ENCODE measurements around the gene LBH. TPM values are rescaled to one million over a fixed set of nuclear protein-coding genes. Genes with fewer than 3 reads are reported as not detected.

LBH gene
- total RNA-seq (215 TPM), polyA plus RNA-seq (100 to 1,000 TPM; 225 to 299 (median 250) TPM)

- Histone ChIP-seq H3K4me1 (ENCODE audit: control insufficient read depth, insufficient read depth, low read length, poor library complexity, severe bottlenecking) (peaks cover 64% of the 10 kb centered on the region), H3K27me3 (ENCODE audit: control insufficient read depth, insufficient read depth, low read length) (no peaks in the 10 kb centered on the region), H3K27ac (ENCODE audit: insufficient read depth, low read length, poor library complexity, severe bottlenecking) (peak within 1 kb of the TSS; percentile 96), H3K9me3 (ENCODE audit: control insufficient read depth in 2 of 2, low read length in 2 of 2) (no peaks in the 10 kb centered on the region), H3K36me3 (ENCODE audit: control insufficient read depth, insufficient read depth, low read length) (peaks cover 17% of the 10 kb centered on the region), H3K4me3 (ENCODE audit: low read depth, low read length) (peak within 1 kb of the TSS; percentile 96)
- Mint-ChIP-seq H3K4me1 (peaks cover 3 to 61% (median 40%) of the 10 kb centered on the region in 4 donors), H3K36me3 (peaks cover 20% of the 10 kb centered on the region), H3K27me3 (peaks cover 4% of the 10 kb centered on the region), H3K4me3 (peak within 1 kb of the TSS; percentile 90 to 99 (median 95)), H3K9me3 (no peaks in the 10 kb centered on the region), H3K27ac (peak within 1 kb of the TSS; percentile 93 to 98 (median 94))
- DNase-seq, result peak; percentile 86 to 88 (median 87)
- peak; percentile 59 for ATAC-seq (ENCODE audit: low read depth in 2 of 2)
Measured at GRCh38 chr2:30231212-30231995, at the start of gene LBH. LBH (plus strand) TSS chr2:30231534; CDS start chr2:30231739, 205 bp downstream.

- H3K4me3 ChIP-seq (ENCODE audit: low read depth, low read length), result no peak overlapping the region
- no peak overlapping the region for H3K27ac ChIP-seq (ENCODE audit: insufficient read depth, low read length, poor library complexity, severe bottlenecking)
- no peaks in the 10 kb centered on the region for H3K9me3 ChIP-seq (ENCODE audit: control insufficient read depth in 2 of 2, low read length in 2 of 2)
- Mint-ChIP-seq H3K4me3 (no peak overlapping the region), H3K9me3 (peaks cover 0 to 3% (median 0%) of the 10 kb centered on the region in 7 donors), H3K36me3 (no peaks in the 10 kb centered on the region), H3K4me1 (peaks cover 0 to 10% (median 2%) of the 10 kb centered on the region in 4 donors), H3K27ac (no peak overlapping the region), H3K27me3 (peaks cover 4% of the 10 kb centered on the region)
- DNase-seq (no peak), ATAC-seq (ENCODE audit: low read depth in 2 of 2) (no peak)
- H3K27me3 ChIP-seq (ENCODE audit: control insufficient read depth, insufficient read depth, low read length), result no peaks in the 10 kb centered on the region
- H3K4me1 ChIP-seq (ENCODE audit: control insufficient read depth, insufficient read depth, low read length, poor library complexity, severe bottlenecking), result no peaks in the 10 kb centered on the region
- no peaks in the 10 kb centered on the region for H3K36me3 ChIP-seq (ENCODE audit: control insufficient read depth, insufficient read depth, low read length)
Measured at GRCh38 chr2:30184035-30184434, 47.3 kb upstream of the LBH start.

GRCh38 chr2:30185178-30185577, 46.2 kb upstream of the LBH start:
- no peak for DNase-seq
- Histone ChIP-seq H3K9me3 (ENCODE audit: control insufficient read depth in 2 of 2, low read length in 2 of 2) (no peaks in the 10 kb centered on the region), H3K4me3 (ENCODE audit: low read depth, low read length) (no peak overlapping the region), H3K4me1 (ENCODE audit: control insufficient read depth, insufficient read depth, low read length, poor library complexity, severe bottlenecking) (no peaks in the 10 kb centered on the region), H3K36me3 (ENCODE audit: control insufficient read depth, insufficient read depth, low read length) (no peaks in the 10 kb centered on the region), H3K27me3 (ENCODE audit: control insufficient read depth, insufficient read depth, low read length) (no peaks in the 10 kb centered on the region), H3K27ac (ENCODE audit: insufficient read depth, low read length, poor library complexity, severe bottlenecking) (no peak overlapping the region)
- peaks cover 4% of the 10 kb centered on the region for H3K27me3 Mint-ChIP-seq
- peaks cover 0 to 10% (median 2%) of the 10 kb centered on the region in 4 donors for H3K4me1 Mint-ChIP-seq
- peaks cover 0 to 2% (median 0%) of the 10 kb centered on the region in 7 donors for H3K9me3 Mint-ChIP-seq
- no peaks in the 10 kb centered on the region for H3K36me3 Mint-ChIP-seq
- no peak overlapping the region for H3K27ac Mint-ChIP-seq
- no peak for ATAC-seq (ENCODE audit: low read depth in 2 of 2)
- H3K4me3 Mint-ChIP-seq, result no peak overlapping the region

GRCh38 chr2:30188292-30188691, 43.0 kb upstream of the LBH start:
- H3K27me3 Mint-ChIP-seq, result no peaks in the 10 kb centered on the region
- H3K36me3 ChIP-seq (ENCODE audit: control insufficient read depth, insufficient read depth, low read length), result no peaks in the 10 kb centered on the region
- H3K27me3 ChIP-seq (ENCODE audit: control insufficient read depth, insufficient read depth, low read length), result no peaks in the 10 kb centered on the region
- H3K27ac Mint-ChIP-seq, result peak overlapping the region in 2 of 3 donors; percentile 32 to 39
- no peaks in the 10 kb centered on the region for H3K9me3 ChIP-seq (ENCODE audit: control insufficient read depth in 2 of 2, low read length in 2 of 2)
- H3K4me3 ChIP-seq (ENCODE audit: low read depth, low read length), result no peak overlapping the region
- H3K4me1 Mint-ChIP-seq, result peaks cover 0 to 10% (median 2%) of the 10 kb centered on the region in 4 donors
- no peaks in the 10 kb centered on the region for H3K4me1 ChIP-seq (ENCODE audit: control insufficient read depth, insufficient read depth, low read length, poor library complexity, severe bottlenecking)
- no peak overlapping the region for H3K27ac ChIP-seq (ENCODE audit: insufficient read depth, low read length, poor library complexity, severe bottlenecking)
- H3K4me3 Mint-ChIP-seq, result peak overlapping the region in 1 of 4 donors; percentile 54
- ATAC-seq (ENCODE audit: low read depth in 2 of 2) (peak in 1 of 2 donors; percentile 39), DNase-seq (peak in 1 of 3 donors; percentile 76)
- no peaks in the 10 kb centered on the region for H3K36me3 Mint-ChIP-seq
- peaks cover 0 to 2% (median 0%) of the 10 kb centered on the region in 7 donors for H3K9me3 Mint-ChIP-seq

- Mint-ChIP-seq H3K9me3 (peaks cover 0 to 2% (median 0%) of the 10 kb centered on the region in 7 donors), H3K27me3 (no peaks in the 10 kb centered on the region), H3K36me3 (no peaks in the 10 kb centered on the region), H3K4me1 (peaks cover 0 to 10% (median 2%) of the 10 kb centered on the region in 4 donors), H3K4me3 (no peak overlapping the region), H3K27ac (peak overlapping the region in 1 of 3 donors; percentile 7)
- no peak for ATAC-seq (ENCODE audit: low read depth in 2 of 2)
- Histone ChIP-seq H3K4me1 (ENCODE audit: control insufficient read depth, insufficient read depth, low read length, poor library complexity, severe bottlenecking) (no peaks in the 10 kb centered on the region), H3K4me3 (ENCODE audit: low read depth, low read length) (no peak overlapping the region), H3K9me3 (ENCODE audit: control insufficient read depth in 2 of 2, low read length in 2 of 2) (no peaks in the 10 kb centered on the region), H3K27me3 (ENCODE audit: control insufficient read depth, insufficient read depth, low read length) (no peaks in the 10 kb centered on the region), H3K36me3 (ENCODE audit: control insufficient read depth, insufficient read depth, low read length) (no peaks in the 10 kb centered on the region), H3K27ac (ENCODE audit: insufficient read depth, low read length, poor library complexity, severe bottlenecking) (no peak overlapping the region)
- DNase-seq, result no peak
Measured at GRCh38 chr2:30190637-30191036, 40.7 kb upstream of the LBH start.

- H3K4me3 Mint-ChIP-seq, result no peak overlapping the region
- peak overlapping the region in 1 of 3 donors; percentile 7 for H3K27ac Mint-ChIP-seq
- H3K27ac ChIP-seq (ENCODE audit: insufficient read depth, low read length, poor library complexity, severe bottlenecking), result no peak overlapping the region
- no peaks in the 10 kb centered on the region for H3K36me3 Mint-ChIP-seq
- peaks cover 0 to 2% (median 0%) of the 10 kb centered on the region in 7 donors for H3K9me3 Mint-ChIP-seq
- no peaks in the 10 kb centered on the region for H3K36me3 ChIP-seq (ENCODE audit: control insufficient read depth, insufficient read depth, low read length)
- H3K27me3 Mint-ChIP-seq, result no peaks in the 10 kb centered on the region
- H3K9me3 ChIP-seq (ENCODE audit: control insufficient read depth in 2 of 2, low read length in 2 of 2), result no peaks in the 10 kb centered on the region
- peaks cover 0 to 10% (median 2%) of the 10 kb centered on the region in 4 donors for H3K4me1 Mint-ChIP-seq
- no peak overlapping the region for H3K4me3 ChIP-seq (ENCODE audit: low read depth, low read length)
- no peaks in the 10 kb centered on the region for H3K27me3 ChIP-seq (ENCODE audit: control insufficient read depth, insufficient read depth, low read length)
- DNase-seq (no peak), ATAC-seq (ENCODE audit: low read depth in 2 of 2) (no peak)
- H3K4me1 ChIP-seq (ENCODE audit: control insufficient read depth, insufficient read depth, low read length, poor library complexity, severe bottlenecking), result no peaks in the 10 kb centered on the region
Measured at GRCh38 chr2:30191107-30191506, 40.2 kb upstream of the LBH start.

- H3K4me3 ChIP-seq (ENCODE audit: low read depth, low read length), result no peak overlapping the region
- Mint-ChIP-seq H3K4me3 (no peak overlapping the region), H3K9me3 (peaks cover 0 to 2% (median 0%) of the 10 kb centered on the region in 7 donors), H3K27ac (no peak overlapping the region), H3K36me3 (no peaks in the 10 kb centered on the region), H3K27me3 (no peaks in the 10 kb centered on the region), H3K4me1 (peaks cover 0 to 10% (median 2%) of the 10 kb centered on the region in 4 donors)
- DNase-seq (no peak), ATAC-seq (ENCODE audit: low read depth in 2 of 2) (no peak)
- H3K4me1 ChIP-seq (ENCODE audit: control insufficient read depth, insufficient read depth, low read length, poor library complexity, severe bottlenecking), result no peaks in the 10 kb centered on the region
- H3K27me3 ChIP-seq (ENCODE audit: control insufficient read depth, insufficient read depth, low read length), result no peaks in the 10 kb centered on the region
- no peak overlapping the region for H3K27ac ChIP-seq (ENCODE audit: insufficient read depth, low read length, poor library complexity, severe bottlenecking)
- no peaks in the 10 kb centered on the region for H3K36me3 ChIP-seq (ENCODE audit: control insufficient read depth, insufficient read depth, low read length)
- no peaks in the 10 kb centered on the region for H3K9me3 ChIP-seq (ENCODE audit: control insufficient read depth in 2 of 2, low read length in 2 of 2)
Measured at GRCh38 chr2:30191819-30192271, 39.5 kb upstream of the LBH start.

Measured in CD4-positive, CD25-positive, alpha-beta regulatory T cell (primary cell).